ENCODE results near the gene LMAN2. TPM values are rescaled to one million over a fixed set of nuclear protein-coding genes. Genes with fewer than 3 reads are reported as not detected.
"Not testable (repeated sequence)": the region's sequence is repeated elsewhere in the genome, so short reads cannot be mapped to it uniquely, and the experiment has no call there.

The LMAN2 gene
- total and polyA plus RNA-seq, 5 experiments from 2014 or later = 77.1 to 243 (median 212) TPM

- H3K4me1 Mint-ChIP-seq = peaks cover 28 to 73% (median 53%) of the 10 kb centered on the region in 4 donors
- ATAC-seq = no peak
- H3K27ac Mint-ChIP-seq = peak overlapping the region in 9 of 10 donors; percentile 14 to 94 (median 71)
- H3K4me3 Mint-ChIP-seq = no peak overlapping the region
- peaks cover 0 to 6% (median 0%) of the 10 kb centered on the region in 3 donors for H3K36me3 Mint-ChIP-seq
- no peak for DNase-seq
- H3K9me3 Mint-ChIP-seq = no peaks in the 10 kb centered on the region
- POLR2A ChIA-PET = interaction anchor here (0.8 to 2.0 kb wide), 7 partner anchors 8 to 48 kb away, joined by 3 to 14 read pairs (median 5); partner anchors contain the start of genes GRK6 and LMAN2
- H3K27me3 Mint-ChIP-seq = no peaks in the 10 kb centered on the region
These were observed 26.6 kb upstream of the LMAN2 start for GRCh38 chr5:177377851-177378776.

- H3K27ac Mint-ChIP-seq = peak overlapping the region; percentile 43 to 94 (median 89)
These were observed 24.6 kb upstream of the LMAN2 start for GRCh38 chr5:177376107-177376506.

GRCh38 chr5:177375516-177375915 lies 24.0 kb upstream of the LMAN2 start:
- H3K9me3 Mint-ChIP-seq, H3K27me3 Mint-ChIP-seq, H3K36me3 Mint-ChIP-seq, H3K4me3 Mint-ChIP-seq, ATAC-seq, DNase-seq: not testable (repeated sequence)
- Mint-ChIP-seq H3K4me1 (peaks cover 32 to 78% (median 61%) of the 10 kb centered on the region in 4 donors), H3K27ac (peak overlapping the region; percentile 83 to 94 (median 90))
- POLR2A ChIA-PET = interaction anchor here (0.6 to 13.2 kb wide), 4 partner anchors 11 to 846 kb away, joined by 3 to 247 read pairs (median 4); partner anchors contain the start of genes LMAN2 and RGS14

More at GRCh38 chr5:177376107-177376506, 24.6 kb upstream of the LMAN2 start:
- Mint-ChIP-seq H3K4me3 (no peak overlapping the region), H3K36me3 (peaks cover 0 to 8% (median 4%) of the 10 kb centered on the region in 3 donors), H3K4me1 (peaks cover 32 to 77% (median 62%) of the 10 kb centered on the region in 4 donors), H3K9me3 (no peaks in the 10 kb centered on the region), H3K27me3 (no peaks in the 10 kb centered on the region)
- POLR2A ChIA-PET = interaction anchor here (1.4 kb wide), 1 partner anchor 25 kb away, joined by 6 read pairs; the partner anchor contains the start of gene LMAN2
- no peak for DNase-seq
- ATAC-seq = no peak

- Mint-ChIP-seq H3K9me3 (no peaks in the 10 kb centered on the region), H3K27me3 (no peaks in the 10 kb centered on the region), H3K4me3 (peak overlapping the region in 9 of 10 donors; percentile 32 to 85 (median 80)), H3K27ac (peak overlapping the region; percentile 83 to 94 (median 90)), H3K36me3 (peaks cover 1 to 13% (median 10%) of the 10 kb centered on the region in 3 donors), H3K4me1 (peaks cover 29 to 83% (median 65%) of the 10 kb centered on the region in 4 donors)
- ATAC-seq = no peak
- DNase-seq = no peak
- POLR2A ChIA-PET = interaction anchor here (0.7 to 13.2 kb wide), 6 partner anchors 9 to 129 kb away, joined by 3 to 247 read pairs (median 34); partner anchors contain the start of genes LMAN2, RGS14 and SLC34A1
These were observed 22.7 kb upstream of the LMAN2 start for GRCh38 chr5:177374211-177374610.

GRCh38 chr5:177373806-177374205 lies 22.3 kb upstream of the LMAN2 start:
- Mint-ChIP-seq H3K27me3 (no peaks in the 10 kb centered on the region), H3K4me1 (peaks cover 32 to 86% (median 66%) of the 10 kb centered on the region in 4 donors), H3K4me3 (peak overlapping the region; percentile 15 to 85 (median 78)), H3K27ac (peak overlapping the region; percentile 83 to 94 (median 90)), H3K36me3 (peaks cover 5 to 17% (median 13%) of the 10 kb centered on the region in 3 donors), H3K9me3 (no peaks in the 10 kb centered on the region)
- POLR2A ChIA-PET = interaction anchor here (0.6 to 13.2 kb wide), 9 partner anchors 9 to 81 kb away, joined by 3 to 247 read pairs (median 8); partner anchors contain the start of genes LMAN2, PRR7, RGS14 and SLC34A1
- no peak for DNase-seq
- no peak for ATAC-seq

- Mint-ChIP-seq H3K4me1 (peaks cover 37 to 90% (median 74%) of the 10 kb centered on the region in 4 donors), H3K27me3 (no peaks in the 10 kb centered on the region), H3K4me3 (peak overlapping the region; percentile 73 to 85 (median 81)), H3K9me3 (no peaks in the 10 kb centered on the region), H3K36me3 (peaks cover 6 to 25% (median 13%) of the 10 kb centered on the region in 3 donors), H3K27ac (peak overlapping the region; percentile 69 to 94 (median 92))
- ATAC-seq (peak; percentile 38 to 52), DNase-seq (no peak)
- POLR2A ChIA-PET = interaction anchor here (0.6 to 13.2 kb wide), 19 partner anchors 8 to 836 kb away, joined by 3 to 247 read pairs (median 6); partner anchors contain the start of genes GRK6, HNRNPAB, LMAN2 and MXD3
These were observed 21.4 kb upstream of the LMAN2 start for GRCh38 chr5:177372910-177373309.

GRCh38 chr5:177372034-177372896 lies 20.8 kb upstream of the LMAN2 start:
- POLR2A ChIA-PET = interaction anchor here (0.5 to 13.2 kb wide), 23 partner anchors 11 to 967 kb away, joined by 3 to 247 read pairs (median 5); partner anchors contain the start of genes GRK6, HNRNPAB, LMAN2 and MXD3
- peaks cover 6 to 25% (median 13%) of the 10 kb centered on the region in 3 donors for H3K36me3 Mint-ChIP-seq
- no peaks in the 10 kb centered on the region for H3K27me3 Mint-ChIP-seq
- peaks cover 37 to 83% (median 74%) of the 10 kb centered on the region in 4 donors for H3K4me1 Mint-ChIP-seq
- ATAC-seq (peak; percentile 44 to 51), DNase-seq (peak in 2 of 10 donors; percentile 37 to 71)
- peak overlapping the region; percentile 69 to 94 (median 92) for H3K27ac Mint-ChIP-seq
- H3K4me3 Mint-ChIP-seq = peak overlapping the region; percentile 73 to 85 (median 81)
- no peaks in the 10 kb centered on the region for H3K9me3 Mint-ChIP-seq

- Mint-ChIP-seq H3K4me1 (peaks cover 38 to 83% (median 76%) of the 10 kb centered on the region in 4 donors), H3K27ac (peak overlapping the region; percentile 66 to 94 (median 86)), H3K4me3 (peak overlapping the region; percentile 45 to 84 (median 75)), H3K27me3 (no peaks in the 10 kb centered on the region), H3K9me3 (no peaks in the 10 kb centered on the region), H3K36me3 (peaks cover 6 to 30% (median 13%) of the 10 kb centered on the region in 3 donors)
- DNase-seq (no peak), ATAC-seq (no peak)
- POLR2A ChIA-PET = interaction anchor here (0.7 to 13.2 kb wide), 23 partner anchors 7 to 1891 kb away, joined by 3 to 247 read pairs (median 6); partner anchors contain the start of genes GRK6, LMAN2, MXD3 and NSD1
These were observed 19.9 kb upstream of the LMAN2 start for GRCh38 chr5:177371120-177372033.

GRCh38 chr5:177370488-177371119 lies 19.1 kb upstream of the LMAN2 start:
- Mint-ChIP-seq H3K27ac (peak overlapping the region in 5 of 10 donors; percentile 57 to 92 (median 85)), H3K4me3 (peak overlapping the region in 5 of 10 donors; percentile 45 to 77 (median 61)), H3K36me3 (peaks cover 6 to 36% (median 13%) of the 10 kb centered on the region in 3 donors), H3K4me1 (peaks cover 38 to 81% (median 75%) of the 10 kb centered on the region in 4 donors), H3K27me3 (no peaks in the 10 kb centered on the region), H3K9me3 (no peaks in the 10 kb centered on the region)
- DNase-seq = peak in 7 of 10 donors; percentile 45 to 82 (median 57)
- POLR2A ChIA-PET = interaction anchor here (1.0 to 13.2 kb wide), 17 partner anchors 8 to 124 kb away, joined by 3 to 247 read pairs (median 6); partner anchors contain the start of genes GRK6, LMAN2, MXD3 and PRELID1
- ATAC-seq = peak; percentile 77 to 80

All from naive thymus-derived CD8-positive, alpha-beta T cell (primary cell).